GM12878 (cell line): ENCODE data around the gene IQCK. TPM values are rescaled to one million over a fixed set of nuclear protein-coding genes. Genes with fewer than 3 reads are reported as not detected.

Source experiments
- ATAC-seq: fragments of 200-7000 bp; cut with Tn5 transposase; 3 replicates; pipeline ENCODE4 v1.9.1; 2020; ENCODE audit warnings: mild to moderate bottlenecking, moderate library complexity
- BruUV-seq: library from RNA; stranded (reverse); fragments of 400-500 nt; replicated peaks from 2 replicates; lab custom pipeline; 2021; lab: Mats Ljungman, UMichigan
- CTCF ChIA-PET: fragments of 300-600 bp; sonication (Branson Sonifier 250); formaldehyde crosslinking; extraction: SDS; loops from one replicate; lab custom pipeline; 2021; ENCODE audit warnings: inconsistent platforms; lab: Yijun Ruan, JAX
- POLR2A ChIA-PET: fragments of 350-600 bp; formaldehyde crosslinking; extraction: SDS; loops from one replicate; lab custom pipeline; 2021; ENCODE audit warnings: inconsistent platforms; lab: Charles Lee
- RAD21 ChIA-PET: fragments of 300-600 bp; sonication (Branson Sonifier 250); formaldehyde crosslinking; loops from one replicate; lab custom pipeline; 2023; ENCODE audit warnings: antibody characterized with exemption; ENCODE audit not compliant: unreplicated experiment; lab: Charles Lee
- SMC1A ChIA-PET: fragments of 300-600 bp; sonication (Branson Sonifier 250); formaldehyde crosslinking; loops from one replicate; lab custom pipeline; 2023; ENCODE audit not compliant: unreplicated experiment, uncharacterized antibody; lab: Charles Lee
- DNase-seq: peaks from one replicate; pipeline ENCODE4 v3.0.0-alpha.2; 2011; ENCODE audit warnings: low read depth, low spot score
- FAIRE-seq: peaks from 3 replicates; lab custom pipeline; 2011; peaks lifted over from hg19 to GRCh38; lab: Jason Lieb, UNC
- H2AFZ ChIP-seq: 2 replicates; pipeline ENCODE4 v1.6.0; 2011; ENCODE audit warnings: low read depth, low read length, control low read depth; ENCODE audit not compliant: control insufficient read depth
- H3K27ac ChIP-seq: 2 replicates; pipeline ENCODE4 v1.5.1; 2011; ENCODE audit warnings: control low read depth; ENCODE audit not compliant: control insufficient read depth, insufficient read depth
- H3K27me3 ChIP-seq, 2 experiments: replicated peaks in 1 of 2; 2 replicates each; pipeline versions ENCODE4 v1.6.0 to v1.6.1; 2011; ENCODE audit warnings: low read length in 1 of 2; ENCODE audit not compliant: control insufficient read depth in 2 of 2, insufficient read depth in 2 of 2
- H3K36me3 ChIP-seq, 2 experiments: 2 replicates each; pipeline ENCODE4 v1.5.1; 2011; ENCODE audit warnings: low read length in 1 of 2; ENCODE audit not compliant: control insufficient read depth in 2 of 2, insufficient read depth in 2 of 2
- H3K4me1 ChIP-seq: 2 replicates; pipeline ENCODE4 v1.6.1; 2011; ENCODE audit warnings: mild to moderate bottlenecking, low read length, moderate library complexity, mixed read lengths; ENCODE audit not compliant: control insufficient read depth, insufficient read depth
- H3K4me2 ChIP-seq: 2 replicates; pipeline ENCODE4 v1.6.0; 2011; ENCODE audit warnings: control low read depth; ENCODE audit not compliant: control insufficient read depth, insufficient read depth
- H3K4me3 ChIP-seq: fragments of 200-600 bp; sonication (generic); 2 replicates; pipeline ENCODE4 v1.5.1; 2016
- H3K79me2 ChIP-seq: 2 replicates; pipeline ENCODE4 v1.6.0; 2011; ENCODE audit warnings: low read length; ENCODE audit not compliant: control insufficient read depth, insufficient read depth
- H3K9ac ChIP-seq: 2 replicates; pipeline ENCODE4 v1.8.0; 2011; ENCODE audit warnings: low read length, control low read depth, mixed read lengths; ENCODE audit not compliant: control insufficient read depth, insufficient read depth
- H3K9me3 ChIP-seq: replicated peaks from 3 replicates; pipeline ENCODE4 v1.5.1; 2011; ENCODE audit warnings: mild to moderate bottlenecking, low read length; ENCODE audit not compliant: control insufficient read depth, insufficient read depth
- H4K20me1 ChIP-seq: 2 replicates; pipeline ENCODE4 v1.6.0; 2011; ENCODE audit not compliant: control insufficient read depth, insufficient read depth
- MAX ChIP-seq: IDR thresholded peaks from 2 replicates; pipeline ENCODE4 v1.6.1; 2012; ENCODE audit warnings: low read depth, low read length, improper control_type of control experiment
- MEF2A ChIP-seq: IDR thresholded peaks from 2 replicates; pipeline ENCODE4 v1.6.1; 2011; ENCODE audit warnings: low read depth, mild to moderate bottlenecking, low read length, moderate library complexity; ENCODE audit not compliant: insufficient read depth
- RBBP5 ChIP-seq: fragments of 200-600 bp; sonication (generic); conservative IDR thresholded peaks from 2 replicates; pipeline ENCODE4 v1.6.1; 2016
- SIN3A ChIP-seq: IDR thresholded peaks from 2 replicates; pipeline ENCODE4 v1.6.1; 2012; ENCODE audit warnings: low read depth, low read length, improper control_type of control experiment
- TCF3 ChIP-seq: IDR thresholded peaks from 2 replicates; pipeline ENCODE4 v1.6.1; 2012; ENCODE audit warnings: low read depth, mild to moderate bottlenecking, low read length, borderline replicate concordance; ENCODE audit not compliant: insufficient read depth
- ZNF24 ChIP-seq: fragments of 450-650 bp; IDR thresholded peaks from 2 replicates; pipeline ENCODE4 v1.6.1; 2017; ENCODE audit warnings: antibody characterized with exemption, mild to moderate bottlenecking
- WGBS: methylation state at CpG from one replicate; pipeline ENCODE4 v1.1.6; 2016; ENCODE audit warnings: low lambda C conversion rate; ENCODE audit not compliant: insufficient replicate concordance, insufficient coverage; ENCODE audit errors: missing lambda C conversion rate; 5-methylcytosine and 5-hydroxymethylcytosine counted together
- in situ Hi-C: fragments of 300-500 bp; cut with MboI; formaldehyde crosslinking; loops from 9 replicates; pipeline ENCODE4 v1.14.3; 2018; ENCODE audit warnings: mixed read lengths
- intact Hi-C: fragments of 100-400 bp; cut with micrococcal nuclease; formaldehyde crosslinking; loops from one replicate; pipeline ENCODE4 v1.14.2; 2022; ENCODE audit not compliant: unreplicated experiment
- polyA plus RNA-seq, 11 experiments: library from polyadenylated mRNA; depleted of rRNA in 4 of 11; unstranded in 6 of 11; stranded (reverse) in 5 of 11; fragments of >200 nt; fragmentation: Nextera tagmentation in 4 of 11; fragmentation: Illumina TruSeq in 1 of 11; extraction: Ambion mirVana in 4 of 11; extraction: Trizol in 1 of 11; gene quantifications; 1 replicate in 1 of 11; 2 replicates in 10 of 11; pipeline versions ENCODE4 v1.2.1 to v1.2.3, GENCODE V29; 2011 to 2016; ENCODE audit warnings: inconsistent platforms in 2 of 11, missing spikeins in 2 of 11, low read depth in 1 of 11
- total RNA-seq, 4 experiments: library from RNA; depleted of rRNA in 3 of 4; stranded (reverse); fragments of >200 nt in 3 of 4; fragmentation: Illumina TruSeq in 1 of 4; extraction: Trizol in 1 of 4; gene quantifications; 2 replicates each; pipeline versions ENCODE4 v1.2.1 to v1.2.3, GENCODE V29; 2013 to 2021

IQCK gene
- total and polyA plus RNA-seq, 10 of the 15 experiments (the other 5 are each of a cell fraction or from before 2014, with no cell fraction given) = 1.0 to 4.2 (median 2.4) TPM

DNA sequence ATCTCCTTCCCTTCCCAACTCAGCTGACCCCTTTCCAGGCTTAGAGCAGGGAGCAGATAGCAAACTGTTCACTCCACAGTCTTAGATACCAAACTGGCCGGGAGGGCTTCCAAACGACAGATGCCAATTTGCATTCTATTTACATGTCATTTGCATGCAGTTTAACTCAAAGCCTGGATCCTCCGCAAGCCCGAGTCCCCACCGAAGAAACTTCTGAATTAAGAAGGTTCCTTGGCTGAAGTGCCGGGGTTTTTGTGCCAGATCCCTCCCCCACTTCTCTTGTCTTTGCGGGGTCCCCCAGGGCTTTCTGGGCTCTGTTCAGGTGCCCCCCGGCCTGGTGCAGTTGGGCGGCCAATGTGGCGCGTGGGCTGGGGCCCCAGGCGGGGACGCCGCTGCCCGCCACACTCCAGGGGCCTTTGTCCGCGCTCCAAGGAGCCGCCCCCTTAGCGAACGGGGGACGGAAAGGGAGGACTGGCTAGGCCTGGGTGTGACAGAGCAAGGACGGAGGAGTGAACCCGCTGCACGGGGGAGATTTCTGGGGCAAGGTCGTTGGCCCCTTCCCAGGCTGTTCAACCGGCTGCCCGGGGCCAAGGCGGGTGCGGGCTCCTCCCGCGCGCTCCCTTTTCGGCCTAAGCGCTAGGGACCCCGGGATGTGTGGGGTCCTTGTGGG is 165.4 kb downstream of the IQCK start:
- CTCF ChIA-PET = interaction anchor here (1.2 to 6.6 kb wide), 2 partner anchors 284 to 329 kb away, joined by 3 to 149 read pairs; no protein-coding TSS in a partner anchor
- H3K4me3 ChIP-seq = no peak overlapping the region
- intact Hi-C loops (no loop called here), in situ Hi-C loops (no loop called here)
- TF ChIP-seq RBBP5 (no peak), ZNF24 (no peak), MEF2A (no peak), MAX (no peak), SIN3A (no peak), TCF3 (no peak)
- H3K9ac ChIP-seq = no peak overlapping the region
- H3K4me2 ChIP-seq = no peak overlapping the region
- SMC1A ChIA-PET = interaction anchor here (1.1 kb wide), 1 partner anchor 80 kb away, joined by 3 read pairs; no protein-coding TSS in a partner anchor
- H4K20me1 ChIP-seq = no peaks in the 10 kb centered on the region
- no peaks in the 10 kb centered on the region for H3K36me3 ChIP-seq
- WGBS = 5% methylated on average over 35 of the region's 35 CpGs
- H3K27me3 ChIP-seq = peaks cover 6 to 15% of the 10 kb centered on the region in 2 experiments
- BruUV-seq = no TSS peak
- H3K4me1 ChIP-seq = no peaks in the 10 kb centered on the region
- H2AFZ ChIP-seq = no peak overlapping the region
- ATAC-seq (no peak), DNase-seq (no peak), FAIRE-seq (no peak)
- no peaks in the 10 kb centered on the region for H3K9me3 ChIP-seq
- no peaks in the 10 kb centered on the region for H3K79me2 ChIP-seq
- POLR2A ChIA-PET = no interaction called here
- RAD21 ChIA-PET = interaction anchor here (0.6 kb wide), 1 partner anchor 324 kb away, joined by 3 read pairs; no protein-coding TSS in a partner anchor
- no peak overlapping the region for H3K27ac ChIP-seq
